Stimulated activated CD8-positive, alpha-beta memory T cell treated with anti-CD3 and anti-CD28 coated beads, Interleukin-7, amount 100 ng/mL, for 4 hours (primary cell): ENCODE results near the gene ARHGEF16.

Source experiments
- DNase-seq, 2 donors: peaks; one replicate each; pipeline ENCODE4 v3.0.0-alpha.2; 2020; ENCODE audit warnings: low read depth in 2 of 2

Gene ARHGEF16

DNA sequence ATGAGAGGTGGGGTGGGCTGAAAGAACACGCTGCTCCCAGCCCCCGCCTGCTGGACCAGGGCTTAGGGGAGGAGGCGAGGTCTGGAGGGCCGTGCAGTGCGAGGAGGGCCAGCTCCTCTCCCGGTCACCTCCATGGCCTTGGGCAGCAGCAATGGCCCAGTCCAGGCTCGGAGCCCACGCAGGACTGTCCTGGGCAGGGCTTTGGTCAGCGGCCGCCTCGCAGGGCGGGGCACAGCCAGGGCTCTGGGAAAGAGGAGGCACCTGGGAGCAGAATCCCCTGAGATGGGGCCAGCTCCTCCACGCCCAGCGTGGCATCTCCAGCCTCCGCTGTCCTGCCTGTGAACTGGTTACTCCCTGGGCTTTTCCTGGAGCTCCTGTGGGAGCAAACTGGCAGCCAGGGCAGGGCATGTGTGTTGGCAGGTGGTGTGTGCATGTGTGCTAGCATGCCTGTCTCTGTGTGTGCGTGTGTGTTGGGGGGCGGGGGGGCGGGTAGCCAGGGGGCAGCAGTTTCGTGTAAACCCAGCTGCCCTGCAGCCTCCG lies 27.4 kb downstream of the ARHGEF16 start:
- DNase-seq = no peak

GRCh38 chr1:3482378-3482849 lies 27.9 kb downstream of the ARHGEF16 start:
- no peak for DNase-seq

GRCh38 chr1:3483380-3483779 lies 28.9 kb downstream of the ARHGEF16 start:
- DNase-seq = no peak

GRCh38 chr1:3483801-3484444 lies 29.5 kb downstream of the ARHGEF16 start:
- no peak for DNase-seq

DNA sequence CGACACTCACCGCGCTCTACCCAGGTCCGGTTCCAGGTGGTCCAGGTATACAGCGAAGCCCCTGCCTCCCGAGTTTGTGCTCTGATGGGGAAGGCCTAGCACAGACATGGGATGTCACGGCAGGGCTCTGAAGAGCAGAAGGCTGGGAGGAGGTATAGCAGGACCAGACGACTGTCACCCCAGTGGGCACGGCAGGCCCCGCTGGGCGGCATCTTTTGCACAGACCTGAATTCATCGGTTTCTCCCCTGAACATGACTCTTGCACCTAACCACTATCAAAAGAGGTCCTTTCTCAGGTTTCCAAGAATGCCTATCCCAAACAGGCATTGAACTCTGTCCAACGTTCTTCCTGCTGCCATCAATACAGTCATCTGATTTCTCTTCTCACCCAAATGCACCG lies 30.6 kb downstream of the ARHGEF16 start:
- no peak for DNase-seq

- DNase-seq = no peak
Measured at GRCh38 chr1:3488432-3488831, 34.0 kb downstream of the ARHGEF16 start.

DNA sequence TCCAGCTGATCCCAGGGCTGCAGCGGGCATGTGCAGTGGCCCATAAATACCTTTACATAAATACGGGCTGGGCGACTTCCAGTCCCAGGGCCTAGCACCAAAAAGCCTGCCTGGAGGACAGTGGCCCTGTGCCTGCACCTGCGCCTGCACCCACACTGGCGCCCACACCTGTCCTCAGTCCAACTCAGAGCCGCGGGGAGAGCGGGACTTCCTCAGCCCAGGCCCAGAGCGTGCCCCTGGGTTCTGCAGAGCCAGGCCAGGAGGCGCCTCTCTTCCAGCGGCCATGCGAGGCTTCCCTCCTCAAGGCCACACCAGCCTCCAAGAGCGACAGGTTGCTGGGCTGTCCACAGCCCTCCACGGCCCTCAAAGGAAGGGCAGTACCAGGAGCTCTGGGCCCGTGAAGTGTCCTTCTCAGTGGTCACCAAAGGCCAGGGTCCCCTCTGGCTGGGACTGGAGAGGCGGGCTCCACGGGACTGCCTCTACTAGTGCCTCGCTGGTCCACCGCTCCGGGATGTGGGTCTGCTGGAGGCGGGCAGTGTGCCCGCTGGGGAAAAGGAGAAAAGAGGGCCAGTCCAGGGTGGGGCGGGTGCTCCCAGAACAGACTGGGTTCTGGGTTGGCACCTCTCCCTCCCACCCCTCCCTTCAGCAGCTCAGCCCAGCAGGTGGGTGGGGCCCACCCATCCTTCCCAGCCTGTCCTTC lies 35.7 kb downstream of the ARHGEF16 start:
- DNase-seq = no peak

DNA sequence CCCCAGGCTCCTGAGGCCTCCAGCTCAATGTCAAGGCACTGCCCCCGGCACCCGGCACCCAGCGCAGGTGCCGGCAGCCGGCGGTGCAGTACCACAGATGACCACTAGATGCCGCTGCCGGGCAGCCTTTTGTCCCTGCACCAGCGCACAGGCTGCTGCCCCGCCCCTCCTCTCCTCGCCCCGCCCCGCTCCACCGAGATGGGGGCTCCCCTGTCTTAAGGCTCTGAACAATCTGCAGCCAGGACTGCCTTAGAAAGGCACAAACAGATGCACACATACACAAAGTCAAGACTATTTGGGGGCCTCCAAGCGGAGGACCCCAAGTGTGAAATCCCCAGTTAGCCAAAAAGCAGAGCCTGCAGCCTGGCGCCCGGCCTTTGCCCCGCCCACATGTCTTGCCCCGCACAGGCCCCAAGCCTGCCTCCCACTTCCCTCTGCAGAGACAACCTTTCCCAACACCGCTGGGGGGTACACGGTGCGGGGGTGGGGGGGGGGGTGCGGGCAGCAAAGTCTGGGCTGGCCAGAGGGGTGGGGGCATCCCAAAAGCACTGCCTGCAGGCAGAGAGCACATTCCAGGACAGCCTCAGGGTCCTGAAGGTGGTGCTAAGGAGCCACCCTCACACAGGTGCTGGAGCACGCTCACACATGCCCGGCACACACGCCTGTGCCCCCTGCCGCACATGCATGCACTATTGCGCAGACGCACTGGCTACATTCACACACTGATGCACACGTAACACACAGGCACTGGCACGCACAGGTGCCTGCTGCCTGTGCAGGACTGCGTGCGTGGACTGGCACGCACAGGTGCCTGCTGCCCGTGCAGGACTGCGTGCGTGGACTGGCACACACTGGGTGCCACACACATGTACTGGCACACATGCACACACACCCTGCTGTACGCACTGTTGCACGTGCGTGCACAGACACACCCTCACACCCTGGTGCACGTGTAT lies 37.1 kb downstream of the ARHGEF16 start:
- peak; percentile 61 to 75 for DNase-seq

- DNase-seq = no peak
Measured at GRCh38 chr1:3492545-3493246, 38.2 kb downstream of the ARHGEF16 start.

- no peak for DNase-seq
Measured at GRCh38 chr1:3494321-3495308, 40.1 kb downstream of the ARHGEF16 start.

GRCh38 chr1:3495776-3496745 lies 41.6 kb downstream of the ARHGEF16 start:
- DNase-seq = no peak

DNA sequence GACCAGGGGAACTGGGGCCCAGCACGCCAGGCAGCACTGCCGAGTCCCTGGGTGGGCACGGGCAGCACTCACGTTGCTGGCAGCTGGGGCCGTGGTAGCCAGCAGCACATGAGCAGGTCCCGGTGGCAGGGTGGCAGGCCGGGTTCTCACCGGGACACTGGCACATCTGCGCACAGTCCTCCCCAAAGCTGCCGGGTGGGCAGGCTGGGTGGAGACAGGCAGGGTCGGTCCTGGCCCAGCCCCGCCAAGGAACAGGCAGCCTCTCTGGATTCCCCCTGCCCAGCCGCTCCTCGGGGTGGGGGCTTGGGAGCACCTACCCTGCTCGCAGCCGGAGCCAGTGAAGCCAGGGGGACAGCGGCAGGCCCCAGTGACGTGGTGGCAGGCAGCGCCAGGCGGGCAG lies 42.5 kb downstream of the ARHGEF16 start:
- DNase-seq = no peak

DNA sequence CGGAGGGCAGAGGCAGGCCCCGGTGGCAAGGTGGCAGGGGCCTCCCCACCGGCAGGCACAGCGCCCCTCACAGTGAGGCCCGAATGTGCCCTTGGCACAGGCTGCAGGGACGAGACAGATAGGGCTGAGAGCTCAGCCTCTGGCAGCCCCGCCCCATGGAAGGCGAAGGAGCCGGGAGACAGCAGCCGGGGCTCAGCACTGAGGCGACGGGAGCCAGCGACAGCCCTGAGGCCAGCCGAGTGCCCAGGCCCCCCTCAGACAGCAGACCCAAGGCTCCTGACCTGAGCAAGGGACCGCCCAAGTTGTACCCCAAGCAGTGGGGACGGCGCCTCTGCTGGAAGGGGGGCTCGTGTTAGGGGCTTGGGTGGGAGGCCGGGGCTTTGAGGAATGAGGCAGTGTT lies 43.1 kb downstream of the ARHGEF16 start:
- no peak for DNase-seq

- no peak for DNase-seq
Measured at GRCh38 chr1:3498246-3498930, 43.9 kb downstream of the ARHGEF16 start.

- DNase-seq = no peak
Measured at GRCh38 chr1:3498986-3499385, 44.5 kb downstream of the ARHGEF16 start.

GRCh38 chr1:3499611-3500010 lies 45.1 kb downstream of the ARHGEF16 start:
- no peak for DNase-seq

DNA sequence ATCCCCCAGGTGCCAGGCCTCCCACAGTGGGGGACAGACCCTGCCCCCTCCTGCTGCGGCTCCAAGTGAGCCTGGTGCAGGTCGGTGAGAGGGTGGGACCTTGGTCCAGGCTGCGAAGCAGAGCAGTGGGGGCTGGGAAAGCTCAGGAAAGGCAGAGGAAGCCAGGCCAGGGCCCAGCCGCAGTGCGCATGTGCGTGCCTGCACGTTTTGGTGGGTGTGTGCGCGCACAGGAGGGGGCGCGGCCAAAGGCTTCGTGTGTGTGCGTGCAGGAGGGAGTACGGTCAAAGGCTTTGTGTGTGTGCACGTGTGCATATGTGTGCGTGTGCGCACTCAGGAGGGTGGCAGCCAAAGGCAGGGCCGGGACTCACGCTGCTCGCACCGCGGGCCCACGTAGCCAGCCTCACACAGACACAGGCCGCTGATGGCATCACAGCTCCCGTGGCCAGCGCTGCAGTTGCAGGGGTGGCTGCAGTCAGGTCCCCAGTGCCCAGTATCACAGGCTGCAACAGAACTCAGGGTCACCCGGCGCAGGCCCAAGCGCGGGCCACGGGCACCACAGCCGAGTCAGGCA lies 45.9 kb downstream of the ARHGEF16 start:
- no peak for DNase-seq

DNA sequence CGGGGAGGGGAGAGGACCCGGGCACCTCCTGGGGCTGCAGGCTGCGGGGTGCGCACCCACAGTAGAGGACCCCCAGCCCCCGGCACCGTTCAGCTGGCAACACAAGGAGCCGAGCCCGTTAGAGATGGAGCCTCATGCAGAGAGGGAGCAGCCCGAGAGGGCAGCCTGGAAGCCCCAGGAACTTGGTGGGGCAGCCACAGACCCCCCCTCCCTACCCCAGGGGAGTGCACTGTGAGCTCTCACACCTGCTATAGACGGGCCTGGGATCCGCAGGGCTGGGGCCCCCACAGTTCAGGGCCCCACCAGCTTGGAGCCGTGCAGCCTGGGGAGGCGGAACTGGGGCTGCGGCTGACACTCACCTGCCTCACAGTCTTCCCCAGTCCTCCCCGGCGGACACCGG lies 47.0 kb downstream of the ARHGEF16 start:
- DNase-seq = no peak
